Right lobe of liver (tissue), 6 donors: ENCODE data around the gene PDCD10. TPM values are rescaled to one million over a fixed set of nuclear protein-coding genes. Genes with fewer than 3 reads are reported as not detected.

ENCODE experiments used
- ATAC-seq, 4 donors: fragments of 200-7000 bp; cut with Tn5 transposase; one replicate each; pipeline ENCODE4 v1.9.1; 2020; ENCODE audit warnings: mild to moderate bottlenecking in 4 of 4, moderate library complexity in 4 of 4
- DNase-seq, 3 donors: peaks; one replicate each; pipeline ENCODE4 v3.0.0-alpha.2; 2020
- H3K27ac ChIP-seq, 3 donors: fragments of 200-600 bp; one replicate each; pipeline ENCODE4 v1.8.0; 2022
- H3K27me3 ChIP-seq, 2 donors: fragments of 200-600 bp; one replicate each; pipeline ENCODE4 v1.8.0; 2022
- H3K36me3 ChIP-seq, 4 donors: fragments of 200-600 bp; sonication (generic) in 1 of 4; one replicate each; pipeline versions ENCODE4 v1.5.1 to v1.8.0; 2017 to 2022; ENCODE audit warnings: control low read depth in 1 of 4
- H3K4me1 ChIP-seq, 4 donors: fragments of 200-600 bp; sonication (generic) in 1 of 4; one replicate each; pipeline versions ENCODE4 v1.5.1 to v1.8.0; 2017 to 2022; ENCODE audit warnings: control low read depth in 1 of 4
- H3K4me3 ChIP-seq, 3 donors: fragments of 200-600 bp; one replicate each; pipeline ENCODE4 v1.8.0; 2022
- H3K9me3 ChIP-seq, 4 donors: fragments of 200-600 bp; sonication (generic) in 1 of 4; one replicate each; pipeline versions ENCODE4 v1.5.1 to v1.8.0; 2017 to 2022; ENCODE audit warnings: control low read depth in 1 of 4
- POLR2A ChIP-seq: fragments of 450-650 bp; IDR thresholded peaks from one replicate; pipeline ENCODE4 v1.6.1; 2017; ENCODE audit warnings: antibody characterized with exemption, mild to moderate bottlenecking
- WGBS: methylation state at CpG from one replicate; pipeline ENCODE4 v1.1.6; 2018; ENCODE audit warnings: low coverage, low lambda C conversion rate; ENCODE audit not compliant: insufficient coverage; ENCODE audit errors: missing lambda C conversion rate; 5-methylcytosine and 5-hydroxymethylcytosine counted together
- intact Hi-C, 2 donors: fragments of 100-400 bp; cut with DNase I; formaldehyde crosslinking; loops; one replicate each; pipeline versions ENCODE4 v1.11.2 to v1.14.1; 2022
- small RNA-seq, 2 experiments: library from RNA; depleted of rRNA; stranded (forward); fragments of <200 nt; gene quantifications; one replicate each; pipeline ENCODE3, GENCODE V24; 2016
- total RNA-seq, 6 experiments: library from RNA; depleted of rRNA in 2 of 6; stranded (reverse); fragments of >200 nt in 2 of 6; fragmentation: NEBNext Ultra II Directional in 3 of 6; extraction: Animal tissue kit (Norgen Biotek cat#: 25700) in 3 of 6; gene quantifications; one replicate each; pipeline versions ENCODE4 v1.1.0 to v1.2.4, GENCODE V29; 2016 to 2023
- TF ChIP-seq, protein P1 (sequence below), 4 donors: fragments of 200-600 bp in 3 of 4; fragments of 450-650 bp in 1 of 4; IDR thresholded peaks; one replicate each; pipeline versions ENCODE4 v1.5.1 to v1.8.0; 2016 to 2022; ENCODE audit warnings: antibody characterized with exemption in 4 of 4, mild to moderate bottlenecking in 2 of 4
- donor health status: DM: no; HTN: yes; CAD: no.
- donor health status: DM: no; HTN: no; CAD: no.
- donor health status: DM: no; HTN: no; CAD: no.
- donor health status: DM: no; HTN: yes; CAD: no.
- donor health status: DM: no; HTN: yes; CAD: no.

The PDCD10 gene
- total RNA-seq, 6 experiments from 2014 or later, result 12.9 to 39.1 (median 22.2) TPM

DNA sequence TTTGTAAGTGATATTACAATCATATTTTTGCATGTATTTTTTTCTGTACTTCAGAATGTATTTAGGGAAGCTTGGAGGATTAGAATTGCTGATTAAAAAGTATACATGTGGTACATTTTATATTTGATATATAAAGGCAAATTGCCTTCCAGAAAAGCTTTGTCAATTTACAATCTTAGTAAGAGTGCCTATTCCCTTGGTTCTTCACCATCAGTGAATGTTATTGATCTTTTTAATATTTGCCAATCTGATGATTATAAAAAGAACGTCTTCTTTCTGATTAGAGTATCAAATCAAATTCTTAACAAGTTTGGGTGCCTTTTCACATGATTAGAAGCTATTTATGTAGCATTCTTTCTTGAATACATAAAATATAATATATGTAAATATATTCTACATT lies 90.1 kb downstream of the PDCD10 start:
- WGBS, result 54% methylated on average over 1 of the region's 1 CpG
- Histone ChIP-seq H3K36me3 (no peaks in the 10 kb centered on the region), H3K9me3 (no peaks in the 10 kb centered on the region), H3K27me3 (no peaks in the 10 kb centered on the region), H3K27ac (no peak overlapping the region), H3K4me1 (no peaks in the 10 kb centered on the region), H3K4me3 (no peak overlapping the region)
- intact Hi-C loops, result no loop called here
- DNase-seq, result no peak
- ATAC-seq, result no peak
- TF ChIP-seq, protein P1, sequence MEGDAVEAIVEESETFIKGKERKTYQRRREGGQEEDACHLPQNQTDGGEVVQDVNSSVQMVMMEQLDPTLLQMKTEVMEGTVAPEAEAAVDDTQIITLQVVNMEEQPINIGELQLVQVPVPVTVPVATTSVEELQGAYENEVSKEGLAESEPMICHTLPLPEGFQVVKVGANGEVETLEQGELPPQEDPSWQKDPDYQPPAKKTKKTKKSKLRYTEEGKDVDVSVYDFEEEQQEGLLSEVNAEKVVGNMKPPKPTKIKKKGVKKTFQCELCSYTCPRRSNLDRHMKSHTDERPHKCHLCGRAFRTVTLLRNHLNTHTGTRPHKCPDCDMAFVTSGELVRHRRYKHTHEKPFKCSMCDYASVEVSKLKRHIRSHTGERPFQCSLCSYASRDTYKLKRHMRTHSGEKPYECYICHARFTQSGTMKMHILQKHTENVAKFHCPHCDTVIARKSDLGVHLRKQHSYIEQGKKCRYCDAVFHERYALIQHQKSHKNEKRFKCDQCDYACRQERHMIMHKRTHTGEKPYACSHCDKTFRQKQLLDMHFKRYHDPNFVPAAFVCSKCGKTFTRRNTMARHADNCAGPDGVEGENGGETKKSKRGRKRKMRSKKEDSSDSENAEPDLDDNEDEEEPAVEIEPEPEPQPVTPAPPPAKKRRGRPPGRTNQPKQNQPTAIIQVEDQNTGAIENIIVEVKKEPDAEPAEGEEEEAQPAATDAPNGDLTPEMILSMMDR (IDR thresholded peaks at IDR 0.05), result no peak
- no peak for TF ChIP-seq POLR2A

Small RNA genes within 50 kb of the gene (small RNA-seq; reads per million reads assigned to genes)
- 0 reads per million in 2 experiments for gene HMGN1P8

Other genes with a start within 250 kb of the PDCD10 start
- under 1 TPM in 1 of 6 experiments, not detected in 5; 0.16 TPM for gene WDR49, start 81.0 kb downstream of the PDCD10 start, total RNA-seq
- gene SERPINI1, start 829 bp upstream of the PDCD10 start, total RNA-seq, result 1 to 10 TPM in 2 of 6 experiments, under 1 TPM in 4; 0.40 to 3.0 (median 0.62) TPM